ENCODE measurements around the gene MCRS1. TPM values are rescaled to one million over a fixed set of nuclear protein-coding genes. Genes with fewer than 3 reads are reported as not detected.

Gene MCRS1
- polyA plus RNA-seq, 3 donors = 50.3 to 88.8 (median 52.3) TPM

DNA sequence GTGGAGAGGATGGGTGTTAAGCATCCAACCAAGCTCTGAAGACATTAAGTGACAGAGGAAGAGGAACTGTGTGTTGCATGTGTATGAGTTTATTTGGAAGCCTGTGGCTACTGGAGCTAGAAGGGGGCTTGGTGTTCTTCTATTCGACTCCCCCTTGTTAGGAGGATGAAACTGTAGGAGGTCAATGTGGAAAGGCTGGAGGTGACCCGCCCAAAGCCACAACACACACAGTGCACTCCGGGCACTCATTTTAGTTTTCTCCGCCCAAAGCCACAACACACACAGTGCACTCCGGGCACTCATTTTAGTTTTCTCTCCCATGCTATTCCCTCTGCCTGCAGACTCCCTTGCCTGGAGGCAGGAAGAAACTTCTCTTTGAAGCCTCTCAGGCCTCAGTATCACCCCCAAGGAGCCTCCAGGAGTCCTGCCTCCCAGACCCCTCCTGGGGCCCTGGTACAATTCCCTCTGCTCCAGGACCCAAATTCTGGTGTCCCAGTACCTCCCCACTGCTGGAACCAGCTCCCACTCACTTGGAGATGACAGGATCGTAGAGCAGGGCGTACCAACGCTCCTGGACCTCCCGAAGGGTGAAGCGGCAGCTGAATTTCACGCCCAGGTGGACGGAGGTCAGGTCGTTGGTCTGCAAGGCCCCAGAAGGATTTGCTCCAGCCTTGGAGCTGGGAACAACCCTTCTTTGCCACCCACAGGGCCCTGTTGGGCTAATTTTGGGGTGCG is 3.8 kb downstream of the MCRS1 start:
- H3K36me3 ChIP-seq (replicated peaks in 1 of 2; ENCODE audit: control insufficient read depth in 1 of 2, insufficient read depth in 2 of 2, low read length in 2 of 2) = peaks cover 63 to 69% of the 10 kb centered on the region in 2 donors
- Mint-ChIP-seq H3K4me1 (peaks cover 26% of the 10 kb centered on the region), H3K36me3 (peaks cover 62 to 69% of the 10 kb centered on the region in 2 donors), H3K4me3 (no peak overlapping the region), H3K27ac (peak overlapping the region in 3 of 7 donors; percentile 10 to 77 (median 27)), H3K9me3 (no peaks in the 10 kb centered on the region), H3K27me3 (ENCODE audit: low read depth in 3 of 3) (peaks cover 0 to 1% (median 0%) of the 10 kb centered on the region in 3 donors)
- no peak overlapping the region for H2AFZ ChIP-seq (ENCODE audit: insufficient read depth, low read depth, low read length, poor library complexity, severe bottlenecking)
- no peak overlapping the region for H3K4me3 ChIP-seq (replicated peaks in 1 of 3; ENCODE audit: low read depth in 2 of 3, low read length in 3 of 3)
- 89% methylated on average over 7 of the region's 14 CpGs for whole genome bisulfite sequencing (ENCODE audit: insufficient coverage)
- no peaks in the 10 kb centered on the region for H3K27me3 ChIP-seq (ENCODE audit: control insufficient read depth in 2 of 2, insufficient read depth in 2 of 2, low read length in 2 of 2)
- H3K4me2 ChIP-seq (replicated peaks; ENCODE audit: extremely low read depth, low read length, poor library complexity, severe bottlenecking) = no peak overlapping the region
- no peaks in the 10 kb centered on the region for H3K9me3 ChIP-seq (replicated peaks in 1 of 2; ENCODE audit: control insufficient read depth in 1 of 2, insufficient read depth in 1 of 2, low read length in 2 of 2)
- TF ChIP-seq, protein P1, sequence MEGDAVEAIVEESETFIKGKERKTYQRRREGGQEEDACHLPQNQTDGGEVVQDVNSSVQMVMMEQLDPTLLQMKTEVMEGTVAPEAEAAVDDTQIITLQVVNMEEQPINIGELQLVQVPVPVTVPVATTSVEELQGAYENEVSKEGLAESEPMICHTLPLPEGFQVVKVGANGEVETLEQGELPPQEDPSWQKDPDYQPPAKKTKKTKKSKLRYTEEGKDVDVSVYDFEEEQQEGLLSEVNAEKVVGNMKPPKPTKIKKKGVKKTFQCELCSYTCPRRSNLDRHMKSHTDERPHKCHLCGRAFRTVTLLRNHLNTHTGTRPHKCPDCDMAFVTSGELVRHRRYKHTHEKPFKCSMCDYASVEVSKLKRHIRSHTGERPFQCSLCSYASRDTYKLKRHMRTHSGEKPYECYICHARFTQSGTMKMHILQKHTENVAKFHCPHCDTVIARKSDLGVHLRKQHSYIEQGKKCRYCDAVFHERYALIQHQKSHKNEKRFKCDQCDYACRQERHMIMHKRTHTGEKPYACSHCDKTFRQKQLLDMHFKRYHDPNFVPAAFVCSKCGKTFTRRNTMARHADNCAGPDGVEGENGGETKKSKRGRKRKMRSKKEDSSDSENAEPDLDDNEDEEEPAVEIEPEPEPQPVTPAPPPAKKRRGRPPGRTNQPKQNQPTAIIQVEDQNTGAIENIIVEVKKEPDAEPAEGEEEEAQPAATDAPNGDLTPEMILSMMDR (IDR thresholded peaks at IDR 0.05) = no peak
- no peak overlapping the region for H3K9ac ChIP-seq (ENCODE audit: insufficient read depth, low read length, poor library complexity, severe bottlenecking)
- H4K20me1 ChIP-seq (ENCODE audit: insufficient read depth, low read length) = peaks cover 36% of the 10 kb centered on the region
- intact Hi-C loops (cut with micrococcal nuclease) = no loop called here
- H3K4me1 ChIP-seq (ENCODE audit: control insufficient read depth in 1 of 2, insufficient read depth in 2 of 2, low read length in 2 of 2) = peaks cover 16 to 24% of the 10 kb centered on the region in 2 donors
- H3K79me2 ChIP-seq (ENCODE audit: insufficient read depth, low read length) = peaks cover 35% of the 10 kb centered on the region
- no peak overlapping the region for H3K27ac ChIP-seq (ENCODE audit: low read depth in 1 of 2, low read length in 2 of 2)
- no peak for DNase-seq

DNA sequence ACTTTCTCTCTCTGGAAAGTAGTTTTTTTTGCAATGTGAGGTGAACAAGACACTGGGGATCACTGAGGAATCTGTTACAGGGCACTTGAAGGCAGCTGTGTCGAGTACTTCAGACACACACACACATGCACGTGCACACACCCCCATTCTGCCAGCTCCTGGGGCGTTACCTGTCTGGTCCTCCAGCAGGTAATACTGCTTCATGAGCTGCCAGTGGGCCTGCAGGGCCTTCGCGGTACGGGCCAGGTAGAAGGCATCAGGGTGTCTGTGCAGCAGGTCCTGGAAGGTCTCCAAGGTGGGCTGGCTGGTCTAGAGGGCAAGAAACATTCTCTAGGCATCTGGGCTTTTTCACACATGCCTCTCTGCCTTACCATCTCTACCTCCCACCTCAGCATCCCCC is 5.1 kb downstream of the MCRS1 start:
- Mint-ChIP-seq H3K4me3 (no peak overlapping the region), H3K36me3 (peaks cover 72 to 82% of the 10 kb centered on the region in 2 donors), H3K27me3 (ENCODE audit: low read depth in 3 of 3) (peaks cover 0 to 1% (median 0%) of the 10 kb centered on the region in 3 donors), H3K9me3 (no peaks in the 10 kb centered on the region), H3K4me1 (peaks cover 17% of the 10 kb centered on the region), H3K27ac (no peak overlapping the region)
- intact Hi-C loops (cut with micrococcal nuclease) = no loop called here
- Histone ChIP-seq H2AFZ (ENCODE audit: insufficient read depth, low read depth, low read length, poor library complexity, severe bottlenecking) (no peak overlapping the region), H3K36me3 (replicated peaks in 1 of 2; ENCODE audit: control insufficient read depth in 1 of 2, insufficient read depth in 2 of 2, low read length in 2 of 2) (peaks cover 76 to 82% of the 10 kb centered on the region in 2 donors), H3K27me3 (ENCODE audit: control insufficient read depth in 2 of 2, insufficient read depth in 2 of 2, low read length in 2 of 2) (no peaks in the 10 kb centered on the region), H3K4me2 (replicated peaks; ENCODE audit: extremely low read depth, low read length, poor library complexity, severe bottlenecking) (no peak overlapping the region), H3K9me3 (replicated peaks in 1 of 2; ENCODE audit: control insufficient read depth in 1 of 2, insufficient read depth in 1 of 2, low read length in 2 of 2) (no peaks in the 10 kb centered on the region), H3K4me1 (ENCODE audit: control insufficient read depth in 1 of 2, insufficient read depth in 2 of 2, low read length in 2 of 2) (peaks cover 9 to 15% of the 10 kb centered on the region in 2 donors), H3K4me3 (replicated peaks in 1 of 3; ENCODE audit: low read depth in 2 of 3, low read length in 3 of 3) (no peak overlapping the region), H3K27ac (ENCODE audit: low read depth in 1 of 2, low read length in 2 of 2) (no peak overlapping the region), H4K20me1 (ENCODE audit: insufficient read depth, low read length) (peaks cover 36% of the 10 kb centered on the region), H3K79me2 (ENCODE audit: insufficient read depth, low read length) (peaks cover 23% of the 10 kb centered on the region), H3K9ac (ENCODE audit: insufficient read depth, low read length, poor library complexity, severe bottlenecking) (no peak overlapping the region)
- 100% methylated on average over 4 of the region's 6 CpGs for WGBS (ENCODE audit: insufficient coverage)
- TF ChIP-seq, protein P1 (IDR thresholded peaks at IDR 0.05) = no peak
- no peak for DNase-seq
